HG03469 (cell line): Measurements from ENCODE around the gene TFB2M.

Experiments
- ATAC-seq: cut with Tn5 transposase; IDR thresholded peaks from one replicate; pipeline ENCODE4 v1.9.1; 2021; ENCODE audit warnings: mild to moderate bottlenecking, moderate library complexity, moderate number of reproducible peaks; ENCODE audit not compliant: unreplicated experiment

TFB2M gene

DNA sequence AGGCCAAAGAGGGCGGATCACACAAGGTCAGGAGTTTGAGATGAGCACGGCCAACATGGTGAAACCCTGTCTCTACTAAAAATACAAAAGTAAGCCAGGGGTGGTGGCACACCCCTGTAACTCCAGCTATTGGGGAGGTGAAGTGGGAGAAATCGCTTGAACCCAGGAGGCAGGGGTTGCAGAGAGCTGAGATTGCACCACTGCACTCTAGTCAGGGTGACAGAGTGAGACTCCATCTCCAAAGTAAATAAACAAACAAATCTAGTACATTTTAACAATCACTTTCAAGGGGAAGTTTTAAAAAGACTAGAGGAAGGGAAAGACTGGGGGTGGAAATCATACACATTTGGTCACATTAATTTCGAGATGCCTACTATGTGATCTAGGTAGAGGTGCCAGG, 6.8 kb downstream of the TFB2M start:
- ATAC-seq, result no peak

GRCh38 chr1:246558041-246558440, 8.0 kb downstream of the TFB2M start:
- ATAC-seq, result no peak

DNA sequence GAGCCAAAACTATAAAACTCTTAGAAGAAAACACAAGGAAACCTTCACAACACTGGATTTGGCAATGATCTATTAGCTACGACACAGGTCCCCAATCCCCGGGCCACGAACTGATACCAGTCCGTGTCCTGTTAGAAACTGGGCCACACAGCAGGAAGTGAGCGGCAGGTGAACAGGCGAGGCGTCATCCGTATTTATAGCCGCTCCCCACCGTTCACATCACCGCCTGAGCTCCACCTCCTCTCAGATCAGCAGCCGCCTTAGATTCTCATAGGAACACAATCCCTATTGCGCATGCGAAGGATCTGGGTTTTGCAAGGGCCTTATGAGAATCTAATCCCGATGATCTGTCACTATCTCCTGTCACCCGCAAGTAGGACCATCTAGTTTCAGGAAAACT, 11.9 kb downstream of the TFB2M start:
- no peak for ATAC-seq

GRCh38 chr1:246552110-246552509, 14.0 kb downstream of the TFB2M start:
- no peak for ATAC-seq

- ATAC-seq, result no peak
These were observed 15.7 kb downstream of the TFB2M start for GRCh38 chr1:246550402-246550801.

DNA sequence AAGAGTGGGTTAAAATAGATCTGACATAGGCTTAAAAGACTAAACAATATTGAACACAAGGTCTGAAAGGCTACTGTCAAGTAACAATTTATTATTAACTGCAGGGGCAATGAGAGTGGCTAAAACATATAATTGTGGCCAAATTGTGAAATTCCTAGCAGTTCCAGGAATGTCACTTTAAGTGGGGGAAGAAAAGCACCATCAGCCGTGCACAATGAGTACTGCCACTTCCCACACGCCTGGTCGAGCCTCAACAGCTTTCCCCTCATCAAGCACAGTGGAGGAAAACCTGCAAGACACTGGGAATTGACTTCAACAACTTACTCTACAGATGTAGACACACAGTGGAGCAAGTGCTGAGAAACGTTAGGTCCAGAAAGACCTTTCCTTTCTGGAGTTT, 16.4 kb downstream of the TFB2M start:
- no peak for ATAC-seq

- ATAC-seq, result no peak
These were observed 22.1 kb downstream of the TFB2M start for GRCh38 chr1:246544001-246544400.

- ATAC-seq, result no peak
These were observed 25.1 kb downstream of the TFB2M start for GRCh38 chr1:246540738-246541491.

GRCh38 chr1:246537887-246538286, 28.2 kb downstream of the TFB2M start:
- ATAC-seq, result no peak

GRCh38 chr1:246537441-246537840, 28.6 kb downstream of the TFB2M start:
- no peak for ATAC-seq

GRCh38 chr1:246534114-246534513, 31.9 kb downstream of the TFB2M start:
- ATAC-seq, result no peak

GRCh38 chr1:246533371-246533905, 32.6 kb downstream of the TFB2M start:
- ATAC-seq, result no peak

DNA sequence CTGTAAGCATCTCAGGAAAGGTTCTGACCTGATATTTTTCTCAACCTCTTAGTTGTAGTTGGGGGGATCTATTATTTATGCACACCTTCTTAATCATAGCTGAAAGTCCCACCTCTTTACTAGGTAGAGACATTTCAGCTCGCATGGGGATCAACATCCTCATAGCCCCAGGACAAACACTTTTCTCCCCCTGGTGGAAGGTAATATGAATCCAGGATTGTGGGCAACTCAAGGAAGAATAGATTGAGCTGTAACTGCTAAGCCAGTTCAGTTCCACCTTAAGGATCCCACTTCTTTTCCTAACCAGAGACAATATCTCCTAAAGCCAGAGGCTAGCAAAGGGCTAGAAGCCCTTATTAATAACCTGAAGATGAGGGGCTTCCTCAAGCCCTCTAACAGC, 33.5 kb downstream of the TFB2M start:
- ATAC-seq, result no peak

DNA sequence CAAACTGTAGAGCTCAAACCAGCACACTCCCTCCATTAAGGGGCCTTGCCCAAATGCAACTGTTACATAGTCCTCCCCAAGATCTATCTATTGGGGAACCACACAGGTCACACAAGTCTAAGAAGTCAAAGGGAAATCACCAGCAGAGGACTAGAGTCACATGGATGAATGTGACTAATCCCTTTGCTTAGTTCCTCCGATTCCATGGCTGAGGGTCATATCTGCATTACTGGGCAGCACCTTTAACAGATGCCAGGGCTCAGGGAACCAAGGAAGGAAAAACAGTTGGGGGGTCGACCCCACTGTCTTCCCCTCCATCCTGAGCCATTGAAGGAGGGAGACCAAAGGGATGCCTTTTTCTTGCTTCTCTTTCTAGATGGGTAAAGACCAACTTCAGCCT, 35.6 kb downstream of the TFB2M start:
- no peak for ATAC-seq

DNA sequence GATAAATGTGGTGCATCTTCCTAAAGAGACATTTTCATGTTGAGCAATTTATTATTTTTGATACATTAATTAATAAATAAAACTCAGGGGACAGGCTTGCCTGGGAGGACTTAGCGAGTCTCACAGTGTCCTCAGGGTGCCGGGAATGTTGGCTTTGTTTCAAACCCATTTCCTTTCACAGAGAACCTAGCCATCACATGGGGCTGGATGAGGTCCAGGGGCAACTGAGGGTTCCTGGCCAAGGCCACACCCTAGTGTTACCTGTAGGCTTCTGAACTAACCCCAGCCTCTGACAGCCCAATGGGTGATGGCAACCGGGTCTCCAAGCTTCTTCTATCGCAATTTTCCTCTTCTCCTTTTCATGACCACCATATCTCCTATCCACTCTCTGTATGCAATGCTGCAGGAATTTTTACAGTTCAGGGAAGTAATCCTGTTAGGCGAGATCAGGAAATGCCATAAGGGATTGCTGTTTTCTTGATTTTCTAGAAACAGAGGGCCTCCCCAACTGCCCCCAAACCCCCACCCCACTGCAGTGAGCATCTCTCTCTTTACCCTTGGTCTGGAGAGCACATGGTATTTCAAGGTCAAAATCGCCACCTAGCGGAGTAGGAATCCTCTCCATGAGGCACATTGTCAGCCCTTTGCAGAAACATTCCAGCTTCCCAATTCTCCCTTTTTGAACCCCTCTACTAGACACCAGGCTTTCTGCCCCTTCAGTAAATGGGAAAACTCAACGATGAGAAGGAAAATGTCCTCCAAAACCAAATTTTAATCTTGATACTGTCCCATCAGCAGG, 36.9 kb downstream of the TFB2M start:
- ATAC-seq, result no peak

DNA sequence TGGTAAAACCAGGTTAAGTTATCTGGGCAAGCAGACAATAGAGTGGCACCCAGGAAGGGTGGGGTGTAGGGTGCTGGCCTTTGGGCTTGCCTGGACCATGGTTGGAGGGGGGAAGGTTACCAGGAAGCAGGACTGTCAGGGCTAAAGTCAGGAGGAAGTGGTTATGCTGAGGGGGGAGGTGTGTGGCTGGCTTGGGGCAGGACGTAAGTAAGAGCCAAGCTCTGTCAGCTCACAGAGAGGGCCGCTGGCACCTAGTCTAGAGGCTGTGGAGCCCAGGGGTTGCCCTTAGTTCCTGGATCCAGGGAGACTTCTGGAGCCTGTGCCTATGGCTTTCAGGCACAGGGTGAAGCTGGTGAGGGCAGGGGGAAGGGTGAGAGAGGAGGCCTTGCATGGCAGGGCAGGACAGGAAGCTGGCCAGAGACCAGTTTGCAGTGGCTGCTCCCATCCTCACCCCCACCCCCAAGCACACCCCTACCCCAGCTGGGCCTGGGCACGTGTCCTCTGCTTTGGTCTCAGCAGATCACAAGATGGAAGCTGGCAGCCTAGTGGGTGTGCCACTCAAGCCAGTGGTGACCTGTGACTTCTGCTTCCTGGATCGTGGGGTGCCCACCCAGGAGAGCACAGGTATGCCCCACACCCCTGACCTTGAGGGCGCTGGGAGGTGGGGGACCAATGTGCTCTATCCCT, 38.5 kb downstream of the TFB2M start:
- ATAC-seq, result no peak

- ATAC-seq, result no peak
These were observed 39.1 kb downstream of the TFB2M start for GRCh38 chr1:246526915-246527314.

DNA sequence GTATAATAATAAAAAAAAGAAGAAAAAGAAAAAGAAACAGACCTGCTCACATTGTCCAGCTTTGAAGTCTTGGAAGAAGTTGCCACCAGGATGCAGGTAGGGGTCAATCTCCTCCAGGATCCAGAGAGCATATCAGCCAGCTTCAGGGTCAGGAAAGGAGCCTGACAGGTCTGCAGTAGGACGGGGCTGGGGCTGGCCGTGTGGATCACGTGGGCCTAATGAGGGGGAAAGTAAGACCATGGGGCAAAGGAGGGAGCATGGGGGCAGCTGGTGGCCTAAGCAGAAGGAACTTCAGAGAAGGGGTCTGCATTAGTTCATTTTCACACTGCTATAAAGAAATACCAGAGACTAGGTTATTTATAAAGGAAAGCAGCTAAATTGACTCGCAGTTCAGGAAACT, 39.7 kb downstream of the TFB2M start:
- ATAC-seq, result no peak

GRCh38 chr1:246519514-246519913, 46.5 kb downstream of the TFB2M start:
- ATAC-seq, result no peak

GRCh38 chr1:246518456-246519205, 47.4 kb downstream of the TFB2M start:
- ATAC-seq, result no peak

GRCh38 chr1:246517391-246517790, 48.7 kb downstream of the TFB2M start:
- ATAC-seq, result no peak
